NT2/D1 (cell line): ENCODE results near the gene ZNF593.

ENCODE experiments used
- DNase-seq: peaks from one replicate; pipeline ENCODE4 v3.0.0-alpha.2; 2011; ENCODE audit warnings: low read depth, low spot score
- H3K27me3 ChIP-seq: 2 replicates; pipeline ENCODE4 v1.6.0; 2011; ENCODE audit warnings: mild to moderate bottlenecking; ENCODE audit not compliant: insufficient read length, insufficient read depth
- H3K36me3 ChIP-seq: 2 replicates; pipeline ENCODE4 v1.6.1; 2011; ENCODE audit warnings: mild to moderate bottlenecking, low read length, mixed read lengths; ENCODE audit not compliant: insufficient read depth, insufficient read length
- H3K4me1 ChIP-seq: 2 replicates; pipeline ENCODE4 v1.5.1; 2011; ENCODE audit not compliant: insufficient read depth, insufficient read length
- H3K4me3 ChIP-seq: 2 replicates; pipeline ENCODE4 v1.5.1; 2011; ENCODE audit warnings: low read depth; ENCODE audit not compliant: insufficient read length
- H3K9ac ChIP-seq: 2 replicates; pipeline ENCODE4 v1.6.0; 2011; ENCODE audit warnings: low read depth; ENCODE audit not compliant: insufficient read length
- H3K9me3 ChIP-seq: 2 replicates; pipeline ENCODE4 v1.5.1; 2011; ENCODE audit warnings: mild to moderate bottlenecking, low read length; ENCODE audit not compliant: insufficient read depth
- SUZ12 ChIP-seq: IDR thresholded peaks from 2 replicates; pipeline ENCODE4 v1.6.1; 2011; ENCODE audit not compliant: insufficient read length, insufficient read depth; ENCODE audit errors: extremely low read depth
- YY1 ChIP-seq: IDR thresholded peaks from 2 replicates; pipeline ENCODE4 v1.6.1; 2011; ENCODE audit not compliant: insufficient read length, insufficient read depth
- ZNF274 ChIP-seq: IDR thresholded peaks from 2 replicates; pipeline ENCODE4 v1.6.1; 2011; ENCODE audit warnings: mild to moderate bottlenecking, low read depth, low read length

Gene ZNF593

GRCh38 chr1:26169669-26170471 lies at the start of gene ZNF593:
Gene ZNF593, plus strand, starts transcription at chr1:26169908. Its CDS starts 76 bp downstream, at chr1:26169984.
- peak; percentile 90 for DNase-seq
- Histone ChIP-seq H3K36me3 (peaks cover 24% of the 10 kb centered on the region), H3K27me3 (peaks cover 29% of the 10 kb centered on the region), H3K4me1 (peaks cover 32% of the 10 kb centered on the region), H3K4me3 (peak within 1 kb of the TSS; percentile 95), H3K9ac (peak within 1 kb of the TSS; percentile 95), H3K9me3 (no peaks in the 10 kb centered on the region)
- no peak for TF ChIP-seq SUZ12
- TF ChIP-seq ZNF274, result no peak
- TF ChIP-seq YY1, result no peak

GRCh38 chr1:26121854-26122773 lies 47.6 kb upstream of the ZNF593 start:
- H3K27me3 ChIP-seq, result no peaks in the 10 kb centered on the region
- H3K9ac ChIP-seq, result no peak overlapping the region
- no peaks in the 10 kb centered on the region for H3K4me1 ChIP-seq
- no peak overlapping the region for H3K4me3 ChIP-seq
- no peak for TF ChIP-seq SUZ12
- TF ChIP-seq YY1, result no peak
- TF ChIP-seq ZNF274, result no peak
- H3K9me3 ChIP-seq, result no peaks in the 10 kb centered on the region
- no peak for DNase-seq
- no peaks in the 10 kb centered on the region for H3K36me3 ChIP-seq

GRCh38 chr1:26122988-26123973 lies 46.4 kb upstream of the ZNF593 start:
- no peak for DNase-seq
- H3K9ac ChIP-seq, result no peak overlapping the region
- no peaks in the 10 kb centered on the region for H3K27me3 ChIP-seq
- H3K36me3 ChIP-seq, result no peaks in the 10 kb centered on the region
- no peak for TF ChIP-seq SUZ12
- no peak for TF ChIP-seq YY1
- TF ChIP-seq ZNF274, result no peak
- H3K9me3 ChIP-seq, result no peaks in the 10 kb centered on the region
- H3K4me1 ChIP-seq, result no peaks in the 10 kb centered on the region
- no peak overlapping the region for H3K4me3 ChIP-seq

GRCh38 chr1:26124418-26125331 lies 45.0 kb upstream of the ZNF593 start:
- H3K4me1 ChIP-seq, result no peaks in the 10 kb centered on the region
- H3K36me3 ChIP-seq, result no peaks in the 10 kb centered on the region
- no peaks in the 10 kb centered on the region for H3K9me3 ChIP-seq
- TF ChIP-seq YY1, result no peak
- no peaks in the 10 kb centered on the region for H3K27me3 ChIP-seq
- no peak for DNase-seq
- no peak overlapping the region for H3K9ac ChIP-seq
- H3K4me3 ChIP-seq, result no peak overlapping the region

- no peak for DNase-seq
- no peaks in the 10 kb centered on the region for H3K27me3 ChIP-seq
- TF ChIP-seq ZNF274 (no peak), YY1 (no peak), SUZ12 (no peak)
- no peaks in the 10 kb centered on the region for H3K36me3 ChIP-seq
- H3K4me3 ChIP-seq, result no peak overlapping the region
- no peaks in the 10 kb centered on the region for H3K9me3 ChIP-seq
- no peak overlapping the region for H3K9ac ChIP-seq
- no peaks in the 10 kb centered on the region for H3K4me1 ChIP-seq
These were observed 44.3 kb upstream of the ZNF593 start for GRCh38 chr1:26125382-26125781.

- no peak for DNase-seq
- no peak for TF ChIP-seq SUZ12
- TF ChIP-seq YY1, result no peak
- no peak for TF ChIP-seq ZNF274
- H3K27me3 ChIP-seq, result no peaks in the 10 kb centered on the region
- H3K4me3 ChIP-seq, result no peak overlapping the region
- no peaks in the 10 kb centered on the region for H3K36me3 ChIP-seq
- no peak overlapping the region for H3K9ac ChIP-seq
- no peaks in the 10 kb centered on the region for H3K9me3 ChIP-seq
- no peaks in the 10 kb centered on the region for H3K4me1 ChIP-seq
These were observed 43.8 kb upstream of the ZNF593 start for GRCh38 chr1:26125946-26126320.
